GM08714 (cell line): Measurements from ENCODE around the gene SHF.

Source experiments
- H3K4me3 ChIP-seq: fragments of 200-500 bp; sonication (Bioruptor generic); 2 replicates; pipeline ENCODE4 v1.5.1; 2014; ENCODE audit warnings: mild to moderate bottlenecking, low read length, inconsistent platforms
- ZNF274 ChIP-seq: IDR thresholded peaks from 2 replicates; pipeline ENCODE4 v1.6.1; 2012; ENCODE audit warnings: mild to moderate bottlenecking, low read depth, low read length

The SHF gene

DNA sequence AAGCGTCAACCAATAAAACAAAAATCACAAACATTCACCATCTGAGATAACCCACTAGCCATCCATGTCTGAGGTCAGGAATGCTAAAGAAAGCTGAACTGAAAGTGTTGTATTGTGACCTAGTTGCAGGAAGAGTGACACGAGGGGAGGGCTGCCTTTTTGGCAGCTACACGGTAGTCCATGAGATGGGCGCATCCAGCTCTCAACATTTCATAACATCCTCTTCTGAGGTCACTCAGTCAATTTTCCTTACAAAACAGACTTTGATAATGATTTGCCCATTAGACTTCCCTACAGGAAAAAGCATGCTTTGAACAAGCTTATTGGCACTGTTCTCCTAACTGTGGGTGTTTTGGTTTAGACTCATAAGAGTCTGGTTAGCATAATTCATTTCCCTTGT, 15.4 kb upstream of the SHF start:
- no peak for TF ChIP-seq ZNF274
- no peak overlapping the region for H3K4me3 ChIP-seq

GRCh38 chr15:45201869-45202268, 14.1 kb upstream of the SHF start:
- no peak for TF ChIP-seq ZNF274

DNA sequence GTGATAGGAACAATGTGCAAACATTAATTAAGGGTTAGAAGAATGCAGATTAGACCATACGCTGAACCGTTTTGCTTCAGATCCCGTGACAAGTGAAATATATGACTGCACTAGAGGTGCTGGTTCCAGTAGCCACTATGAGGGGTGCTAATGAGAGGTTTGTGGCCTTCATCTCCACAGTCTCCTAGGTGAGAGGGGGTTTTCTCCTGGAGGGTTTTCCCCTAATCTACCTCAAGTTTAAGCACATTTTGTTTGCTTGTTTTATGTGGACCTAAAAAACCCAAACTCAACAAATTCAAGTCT, 13.7 kb upstream of the SHF start:
- no peak overlapping the region for H3K4me3 ChIP-seq

More at GRCh38 chr15:45201869-45202268, 14.1 kb upstream of the SHF start:
- H3K4me3 ChIP-seq: no peak overlapping the region

DNA sequence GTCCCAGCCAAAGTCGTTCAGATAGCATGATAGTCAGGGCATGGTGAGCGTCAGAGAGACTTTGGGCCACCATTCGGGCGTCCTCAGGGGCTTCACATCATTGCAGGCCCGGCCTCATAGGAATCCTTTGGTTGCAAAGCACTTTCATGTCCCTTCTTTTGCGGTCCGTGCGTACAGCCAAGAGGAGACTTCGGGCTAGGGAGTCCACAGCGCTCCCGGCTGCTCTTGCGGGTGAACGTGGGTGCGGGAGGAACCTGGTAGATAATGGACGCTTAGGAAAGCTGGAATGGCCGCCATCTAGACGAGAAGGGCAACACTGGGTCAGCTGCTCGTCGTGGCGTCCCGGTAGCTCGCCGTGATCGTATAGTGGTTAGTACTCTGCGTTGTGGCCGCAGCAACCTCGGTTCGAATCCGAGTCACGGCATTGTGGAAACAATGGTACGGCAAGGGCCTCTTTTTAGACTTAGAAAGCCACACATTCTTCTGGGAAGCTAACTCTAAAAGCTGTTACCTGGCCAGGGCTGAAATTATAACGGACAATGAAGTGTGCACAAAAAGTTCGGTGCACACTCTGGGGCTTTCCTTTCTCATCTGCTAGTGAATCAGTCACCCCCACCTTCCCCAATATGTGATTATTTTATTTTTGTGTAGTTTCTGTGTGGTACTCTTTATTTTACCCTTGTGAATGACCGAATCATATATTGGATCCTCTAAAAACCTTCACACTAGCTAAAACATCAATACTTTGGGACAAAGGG, 13.2 kb upstream of the SHF start:
- peak overlapping the region; percentile 67 for H3K4me3 ChIP-seq

More for the DNA sequence above, 13.7 kb upstream of the SHF start:
- no peak for TF ChIP-seq ZNF274

GRCh38 chr15:45200001-45200798, 12.4 kb upstream of the SHF start:
- TF ChIP-seq ZNF274: no peak
- peak overlapping the region; percentile 67 for H3K4me3 ChIP-seq

More for the DNA sequence above, 13.2 kb upstream of the SHF start:
- no peak for TF ChIP-seq ZNF274

DNA sequence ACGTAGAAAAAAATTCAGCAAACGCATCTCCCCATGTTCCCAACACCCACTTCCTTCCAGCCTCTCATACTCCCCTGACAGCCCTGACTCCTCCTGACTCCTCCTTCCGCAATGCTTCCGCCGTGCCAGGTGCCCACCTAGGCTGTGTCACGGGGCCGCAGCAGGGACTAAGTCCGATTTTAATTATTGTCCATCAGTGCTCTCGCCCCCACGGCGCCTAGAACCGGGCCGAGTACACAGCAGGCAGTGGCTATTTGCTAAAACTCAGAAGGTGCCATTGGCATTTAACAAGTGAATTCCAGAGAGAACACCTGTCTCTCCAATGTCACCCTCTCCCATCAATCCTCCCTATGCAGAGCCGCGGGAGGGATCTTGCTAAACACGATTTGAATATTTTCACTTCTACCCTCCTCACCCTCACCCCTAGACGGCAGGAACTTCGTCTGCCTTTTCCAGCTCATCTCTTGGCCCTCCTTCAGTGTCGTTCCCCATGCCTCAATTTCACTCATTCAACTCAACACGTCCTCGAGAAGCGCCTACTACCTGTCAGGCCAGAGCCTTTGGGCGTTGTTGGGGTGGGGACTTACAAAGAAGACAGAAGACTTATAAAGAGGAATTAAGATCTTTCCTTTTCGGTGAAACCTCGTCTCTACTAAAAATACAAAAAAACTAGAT, 11.5 kb upstream of the SHF start:
- peak overlapping the region; percentile 62 for H3K4me3 ChIP-seq
- no peak for TF ChIP-seq ZNF274

- TF ChIP-seq ZNF274: no peak
These were observed 10.8 kb upstream of the SHF start for GRCh38 chr15:45198337-45199135.

DNA sequence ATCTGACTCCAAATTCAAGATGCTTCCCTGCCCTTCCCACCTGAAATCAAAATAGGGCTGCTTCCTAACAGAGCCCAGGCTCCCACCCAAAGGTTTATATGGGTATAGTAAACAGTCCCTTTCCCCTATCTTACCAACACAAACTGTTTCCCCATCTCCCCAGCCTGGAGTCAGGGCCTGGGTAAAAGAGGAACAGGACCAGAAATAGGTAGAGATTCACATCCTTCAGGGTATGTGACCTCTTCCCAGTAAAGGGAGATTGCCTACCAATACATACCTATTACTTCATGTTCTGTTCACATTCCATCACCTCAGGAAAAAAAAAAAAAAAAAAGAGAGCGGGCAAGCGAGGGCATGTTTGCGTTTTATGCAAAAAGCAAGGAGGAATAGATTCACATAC, 9.7 kb upstream of the SHF start:
- no peak overlapping the region; the same call in 1 of the 2 replicates for H3K4me3 ChIP-seq
- TF ChIP-seq ZNF274: no peak

More at GRCh38 chr15:45198337-45199135, 10.8 kb upstream of the SHF start:
- peak overlapping the region; percentile 63 for H3K4me3 ChIP-seq

- peak overlapping the region; percentile 24; the same call in 1 of the 2 replicates for H3K4me3 ChIP-seq
- TF ChIP-seq ZNF274: no peak
These were observed 230 bp downstream of the SHF start for GRCh38 chr15:45187578-45187893.

DNA sequence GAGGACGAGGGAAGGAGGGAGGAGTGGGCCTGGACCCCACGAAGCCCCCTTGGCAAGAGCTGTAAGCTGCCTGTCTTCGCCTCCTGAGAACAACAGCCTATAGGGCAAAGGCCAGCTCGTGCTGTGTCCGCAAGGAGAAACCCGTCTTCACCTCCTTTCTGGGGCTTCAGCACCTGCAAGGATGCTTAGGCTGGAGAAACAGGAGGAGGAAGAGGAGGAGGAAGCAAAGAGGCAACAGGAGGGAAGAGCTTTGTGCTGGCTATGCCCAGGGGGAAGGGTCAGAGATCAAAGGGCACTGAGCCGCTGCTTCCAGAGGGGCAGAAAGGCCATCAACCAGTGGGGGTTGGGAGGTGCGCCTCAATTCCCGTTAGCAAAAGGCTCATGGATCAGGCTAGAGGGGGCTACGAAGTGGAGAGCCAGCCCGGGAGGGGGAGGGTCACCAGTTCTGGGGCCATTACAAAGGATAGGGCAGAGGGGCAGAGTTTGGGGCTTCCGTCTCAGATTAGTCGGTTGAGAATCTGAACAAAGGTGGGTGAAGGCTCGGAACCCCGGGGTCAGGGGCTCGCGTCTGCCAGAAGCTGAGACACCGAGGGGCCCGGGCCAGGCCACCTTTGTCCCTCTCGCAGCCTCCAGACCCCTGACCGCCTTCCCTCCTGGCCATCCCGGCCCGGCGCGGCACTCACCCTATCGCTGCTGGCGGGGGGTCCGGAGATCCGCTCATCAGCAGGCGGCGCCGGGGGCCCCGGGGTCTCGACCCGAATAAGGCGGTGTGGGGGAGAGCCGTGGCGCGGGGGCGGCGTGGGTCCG, 792 bp downstream of the SHF start:
- TF ChIP-seq ZNF274: no peak
- no peak overlapping the region for H3K4me3 ChIP-seq

GRCh38 chr15:45185903-45186770, 1.6 kb downstream of the SHF start:
- H3K4me3 ChIP-seq: no peak overlapping the region

DNA sequence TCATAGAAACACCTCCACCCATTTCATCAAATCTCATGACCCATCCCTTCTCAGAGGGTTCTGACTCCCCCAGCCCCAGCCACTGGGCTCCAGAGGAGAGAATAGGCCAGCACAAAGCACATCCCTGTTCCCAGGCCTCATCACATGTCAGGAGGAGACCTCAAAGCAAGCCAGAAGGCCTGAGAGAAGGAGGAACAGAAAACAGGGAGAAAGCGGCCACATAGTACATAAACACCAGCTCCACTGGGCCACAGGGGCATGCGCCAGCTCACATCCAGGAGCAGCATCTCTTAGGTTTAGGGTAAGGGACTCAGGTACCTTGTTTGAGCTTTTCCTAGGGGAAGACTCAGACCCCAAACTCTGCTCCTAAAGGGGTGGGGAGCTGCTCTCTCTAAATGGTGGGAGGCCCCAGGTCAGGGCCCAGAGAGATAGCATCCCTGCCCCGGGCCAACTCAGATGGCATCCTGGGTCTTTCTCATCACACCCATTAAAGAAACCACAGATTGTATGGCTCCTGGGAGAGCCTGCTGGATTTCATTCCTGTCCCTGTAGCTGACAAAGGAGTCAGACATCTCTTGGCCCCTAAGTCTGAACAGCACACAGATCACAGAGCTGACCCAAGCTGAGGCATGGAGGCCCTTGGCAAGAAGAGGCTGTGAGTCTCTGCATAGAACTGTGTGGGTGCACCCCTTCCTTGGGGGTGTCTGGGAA, 2.5 kb downstream of the SHF start:
- H3K4me3 ChIP-seq: no peak overlapping the region
- no peak for TF ChIP-seq ZNF274

More at GRCh38 chr15:45185903-45186770, 1.6 kb downstream of the SHF start:
- TF ChIP-seq ZNF274: no peak
